Inflammatory macrophage (primary cell): ENCODE results near the gene MEI1.

Experiments used
- DNase-seq, 2 donors: peaks; one replicate each; pipeline ENCODE4 v3.0.0-alpha.2; 2020 to 2022

The MEI1 gene

GRCh38 chr22:41845380-41846267 is 146.3 kb downstream of the MEI1 start:
- no peak for DNase-seq

GRCh38 chr22:41846268-41846987 is 147.1 kb downstream of the MEI1 start:
- no peak for DNase-seq

- no peak for DNase-seq
These were observed 148.0 kb downstream of the MEI1 start for GRCh38 chr22:41847300-41847699.

GRCh38 chr22:41848468-41848867 is 149.2 kb downstream of the MEI1 start:
- peak; percentile 91 to 95 for DNase-seq
